ENCODE measurements around the gene SYT2. TPM values are rescaled to one million over a fixed set of nuclear protein-coding genes. Genes with fewer than 3 reads are reported as not detected.
A peak's percentile ranks its signal among the peaks of the same experiment; 100 is the strongest.

SYT2 gene
- total and polyA plus RNA-seq, 9 of the 15 experiments (the other 6 are each of a cell fraction or from before 2014, with no cell fraction given): not detected

GRCh38 chr1:202587859-202588485 lies 122.3 kb downstream of the SYT2 start (continued):
- no peak for TF ChIP-seq RREB1 (CRISPR knock-in tag; IDR thresholded peaks at IDR 0.05)

GRCh38 chr1:202586871-202587270 lies 123.4 kb downstream of the SYT2 start:
- Histone ChIP-seq H3K4me1 (replicated peaks in 1 of 2; ENCODE audit: control insufficient read depth in 2 of 2, insufficient read depth in 2 of 2, low read length in 2 of 2) (peaks cover 6 to 24% of the 10 kb centered on the region in 2 experiments; a peak in 4 of 5 replicates), H3K9me3 (replicated peaks; ENCODE audit: control insufficient read depth, insufficient read depth, low read depth, low read length) (no peaks in the 10 kb centered on the region), H4K20me1 (replicated peaks; ENCODE audit: control insufficient read depth, insufficient read depth, low read length) (peaks cover 4% of the 10 kb centered on the region; the same call in 1 of the 2 replicates), H3K9me1 (ENCODE audit: control insufficient read depth, insufficient read depth, low read length) (no peaks in the 10 kb centered on the region), H3K9ac (ENCODE audit: insufficient read depth in 1 of 2, low read depth in 2 of 2, low read length in 2 of 2) (no peak overlapping the region), H3K4me2 (ENCODE audit: insufficient read depth, low read length) (no peak overlapping the region), H3K4me3 (no peak overlapping the region), H3K27me3 (ENCODE audit: control insufficient read depth in 2 of 2, insufficient read depth in 2 of 2, low read length in 2 of 2) (no peaks in the 10 kb centered on the region), H3K36me3 (ENCODE audit: control insufficient read depth, insufficient read depth, low read length) (0 out of 3 replicates have a peak, but pooled peaks cover 3% of the 10 kb centered on the region), H3K27ac (ENCODE audit: extremely low read depth, low read depth, low read length) (no peak overlapping the region), H2AFZ (ENCODE audit: low read depth, low read length) (no peak overlapping the region), H3K79me2 (ENCODE audit: control insufficient read depth, insufficient read depth, low read length) (no peaks in the 10 kb centered on the region)
- in situ Hi-C loops (cut with MboI): no loop called here
- no peak for DNase-seq (ENCODE audit: extremely low read depth in 1 of 4, low spot score in 3 of 4)
- CTCF ChIA-PET (ENCODE audit: low intra/inter-chr PET ratio): interaction anchor here (1.4 kb wide), 1 partner anchor 14 kb away, joined by 3 read pairs; no protein-coding TSS in a partner anchor
- POLR2A ChIA-PET: interaction anchor here (0.6 to 3.5 kb wide), 7 partner anchors 8 to 439 kb away, joined by 3 to 13 read pairs (median 4); partner anchors contain the start of gene PPFIA4
- TF ChIP-seq CUX1 (CRISPR knock-in tag; IDR thresholded peaks at IDR 0.05) (0 out of 2 replicates have a peak, but pooled peaks have one; percentile 23), RUNX1 (IDR thresholded peaks at IDR 0.05; ENCODE audit: low read depth) (no peak), ZBTB5 (IDR thresholded peaks at IDR 0.05) (no peak)
- WGBS (ENCODE audit: insufficient coverage, low coverage, missing lambda C conversion rate): 55% methylated on average over 1 of the region's 1 CpG
- no TSS peak for BruUV-seq (replicated peaks)
- ATAC-seq: no peak
- intact Hi-C loops (cut with micrococcal nuclease): no loop called here
- FAIRE-seq: no peak
